Kidney (tissue), 14 donors: ENCODE measurements around the gene ANAPC10. TPM values are rescaled to one million over a fixed set of nuclear protein-coding genes. Genes with fewer than 3 reads are reported as not detected.

Experiments
- DNase-seq, 5 donors: peaks; one replicate each; pipeline ENCODE4 v3.0.0-alpha.2; 2013 to 2020
- FAIRE-seq: peaks from 2 replicates; lab custom pipeline; 2012; peaks lifted over from hg19 to GRCh38; lab: Jason Lieb, UNC
- H3K27ac ChIP-seq, 2 donors: one replicate each; pipeline ENCODE4 v1.7.0; 2013; ENCODE audit warnings: low read depth in 2 of 2, low read length in 2 of 2, inconsistent platforms in 1 of 2
- H3K27me3 ChIP-seq: one replicate; pipeline ENCODE4 v1.7.1; 2013; ENCODE audit warnings: low read length, inconsistent platforms; ENCODE audit not compliant: control insufficient read depth, insufficient read depth
- H3K36me3 ChIP-seq, 3 donors: one replicate each; pipeline versions ENCODE4 v1.7.0 to v1.7.1; 2013; ENCODE audit warnings: low read length in 3 of 3, control low read depth in 1 of 3, inconsistent platforms in 1 of 3; ENCODE audit not compliant: insufficient read depth in 3 of 3, control insufficient read depth in 2 of 3
- H3K4me1 ChIP-seq, 3 donors: one replicate each; pipeline versions ENCODE4 v1.7.0 to v1.7.1; 2013; ENCODE audit warnings: low read length in 3 of 3, inconsistent platforms in 1 of 3, low read depth in 1 of 3; ENCODE audit not compliant: control insufficient read depth in 2 of 3, insufficient read depth in 2 of 3
- H3K4me3 ChIP-seq, 3 donors: one replicate each; pipeline versions ENCODE4 v1.7.0 to v1.8.1; 2013; ENCODE audit warnings: low read length in 3 of 3, control low read depth in 1 of 3, inconsistent platforms in 1 of 3
- H3K9ac ChIP-seq, 3 donors: one replicate each; pipeline versions ENCODE4 v1.7.0 to v1.7.1; 2013; ENCODE audit warnings: low read length in 3 of 3, control low read depth in 1 of 3, inconsistent platforms in 1 of 3
- H3K9me3 ChIP-seq, 3 donors: one replicate each; pipeline versions ENCODE4 v1.7.0 to v1.7.1; 2013; ENCODE audit warnings: low read length in 3 of 3, control low read depth in 1 of 3, inconsistent platforms in 1 of 3; ENCODE audit not compliant: control insufficient read depth in 2 of 3, insufficient read depth in 1 of 3
- CTCF ChIP-seq: IDR thresholded peaks from 3 replicates; pipeline ENCODE4 v1.5.1; 2012; ENCODE audit warnings: mild to moderate bottlenecking, moderate library complexity, borderline replicate concordance; ENCODE audit not compliant: insufficient read depth; ENCODE audit errors: extremely low read depth
- intact Hi-C: fragments of 100-400 bp; cut with DNase I; formaldehyde crosslinking; loops from one replicate; pipeline ENCODE4 v1.11.1; 2022
- polyA plus RNA-seq: library from polyadenylated mRNA; stranded (reverse); fragments of 350-450 nt; fragmentation: Illumina TruSeq; extraction: RNeasy Lipid Tissue Mini Kit (QIAGEN cat#74804); gene quantifications from one replicate; pipeline ENCODE4 v1.2.3, GENCODE V29; 2014; ENCODE audit warnings: low read depth, low replicate concordance; ENCODE audit not compliant: insufficient read depth
- total RNA-seq: library from RNA; stranded (reverse); fragmentation: NEBNext Ultra II Directional; extraction: Animal tissue kit (Norgen Biotek cat#: 25700); gene quantifications from one replicate; pipeline ENCODE4 v1.2.1, GENCODE V29; 2021
- donor health status: control.
- donor health status: control.
- donor health status: control.
- donor health status: control.
- donor health status: control.
- donor health status: DM: yes; HTN: yes; CAD: no.
- donor health status: Normal renal cell carcinoma (clear cell type).

The ANAPC10 gene
- total and polyA plus RNA-seq, 2 donors from 2014 or later = 18.0 to 23.3 TPM

- Histone ChIP-seq H3K4me1 (no peaks in the 10 kb centered on the region), H3K27ac (no peak overlapping the region), H3K27me3 (no peaks in the 10 kb centered on the region), H3K9ac (no peak overlapping the region), H3K36me3 (peaks cover 0 to 7% (median 5%) of the 10 kb centered on the region in 3 donors), H3K9me3 (no peaks in the 10 kb centered on the region), H3K4me3 (no peak overlapping the region)
- intact Hi-C loops = no loop called here
- DNase-seq = peak in 1 of 5 donors; percentile 4
- no peak for FAIRE-seq
- no peak for TF ChIP-seq CTCF
Observed at GRCh38 chr4:145083891-145084605, 13.9 kb downstream of the ANAPC10 start.

GRCh38 chr4:145081756-145082155 is 16.2 kb downstream of the ANAPC10 start:
- no peaks in the 10 kb centered on the region for H3K27me3 ChIP-seq
- TF ChIP-seq CTCF = no peak
- H3K9me3 ChIP-seq = no peaks in the 10 kb centered on the region
- no peak overlapping the region for H3K27ac ChIP-seq
- H3K4me3 ChIP-seq = no peak overlapping the region
- H3K9ac ChIP-seq = no peak overlapping the region
- intact Hi-C loops = no loop called here
- peaks cover 0 to 7% (median 3%) of the 10 kb centered on the region in 3 donors for H3K36me3 ChIP-seq
- no peak for DNase-seq
- H3K4me1 ChIP-seq = no peaks in the 10 kb centered on the region
- FAIRE-seq = no peak

- no peaks in the 10 kb centered on the region for H3K27me3 ChIP-seq
- no peak overlapping the region for H3K27ac ChIP-seq
- intact Hi-C loops = no loop called here
- H3K4me1 ChIP-seq = no peaks in the 10 kb centered on the region
- H3K9me3 ChIP-seq = no peaks in the 10 kb centered on the region
- FAIRE-seq = no peak
- peaks cover 0 to 7% (median 0%) of the 10 kb centered on the region in 3 donors for H3K36me3 ChIP-seq
- no peak for DNase-seq
- no peak for TF ChIP-seq CTCF
- no peak overlapping the region for H3K9ac ChIP-seq
- H3K4me3 ChIP-seq = no peak overlapping the region
Observed at GRCh38 chr4:145076469-145076855, 21.5 kb downstream of the ANAPC10 start.
